ENCODE measurements around the gene SLC9A5. TPM values are rescaled to one million over a fixed set of nuclear protein-coding genes. Genes with fewer than 3 reads are reported as not detected.

Gene SLC9A5
- total RNA-seq, 1 donor from 2014 or later, result 4.4 TPM

DNA sequence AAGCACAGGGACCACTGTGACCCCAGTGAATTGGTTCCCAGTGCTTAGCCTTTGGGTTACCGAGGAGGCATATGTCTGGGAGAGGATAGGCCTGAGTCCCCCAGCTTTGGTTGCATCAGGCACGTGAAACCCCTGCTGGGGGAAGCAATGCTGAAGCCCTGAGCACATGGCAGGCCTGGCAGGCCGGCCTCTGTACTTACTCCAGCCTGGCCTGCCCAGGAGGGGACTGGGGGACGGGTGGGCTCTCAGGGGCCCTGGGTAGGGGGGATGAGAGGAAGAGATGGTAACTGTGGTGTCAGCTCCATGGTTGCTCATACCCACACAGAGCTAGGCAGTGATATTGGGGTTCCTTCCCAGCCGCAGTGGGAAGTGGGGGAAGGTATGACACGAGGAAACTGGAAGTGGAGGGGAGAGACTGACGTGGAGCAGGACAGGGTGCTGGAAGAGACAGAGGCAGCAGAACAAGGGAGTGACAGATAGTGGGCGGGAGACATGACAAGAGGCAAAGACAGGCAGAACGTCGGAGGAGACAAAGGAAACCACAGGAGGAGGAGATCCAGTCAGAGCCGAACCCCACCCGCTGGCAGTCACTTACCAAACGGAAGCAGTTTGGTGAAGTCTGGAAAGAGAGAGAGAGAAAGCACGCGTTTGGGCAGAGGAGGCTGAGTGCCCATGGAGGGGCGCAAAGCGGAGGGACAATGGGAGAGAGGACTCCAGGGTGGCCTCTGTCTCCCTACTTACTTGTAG lies 12.8 kb upstream of the SLC9A5 start:
- Mint-ChIP-seq H3K4me1 (ENCODE audit: unreplicated experiment) (no peaks in the 10 kb centered on the region), H3K36me3 (peaks cover 9% of the 10 kb centered on the region), H3K27me3 (no peaks in the 10 kb centered on the region), H3K27ac (no peak overlapping the region), H3K9me3 (no peaks in the 10 kb centered on the region), H3K4me3 (no peak overlapping the region)
- no peak for DNase-seq (ENCODE audit: extremely low spot score, unreplicated experiment)
- no peak for TF ChIP-seq CTCF (conservative IDR thresholded peaks at IDR 0.05)

DNA sequence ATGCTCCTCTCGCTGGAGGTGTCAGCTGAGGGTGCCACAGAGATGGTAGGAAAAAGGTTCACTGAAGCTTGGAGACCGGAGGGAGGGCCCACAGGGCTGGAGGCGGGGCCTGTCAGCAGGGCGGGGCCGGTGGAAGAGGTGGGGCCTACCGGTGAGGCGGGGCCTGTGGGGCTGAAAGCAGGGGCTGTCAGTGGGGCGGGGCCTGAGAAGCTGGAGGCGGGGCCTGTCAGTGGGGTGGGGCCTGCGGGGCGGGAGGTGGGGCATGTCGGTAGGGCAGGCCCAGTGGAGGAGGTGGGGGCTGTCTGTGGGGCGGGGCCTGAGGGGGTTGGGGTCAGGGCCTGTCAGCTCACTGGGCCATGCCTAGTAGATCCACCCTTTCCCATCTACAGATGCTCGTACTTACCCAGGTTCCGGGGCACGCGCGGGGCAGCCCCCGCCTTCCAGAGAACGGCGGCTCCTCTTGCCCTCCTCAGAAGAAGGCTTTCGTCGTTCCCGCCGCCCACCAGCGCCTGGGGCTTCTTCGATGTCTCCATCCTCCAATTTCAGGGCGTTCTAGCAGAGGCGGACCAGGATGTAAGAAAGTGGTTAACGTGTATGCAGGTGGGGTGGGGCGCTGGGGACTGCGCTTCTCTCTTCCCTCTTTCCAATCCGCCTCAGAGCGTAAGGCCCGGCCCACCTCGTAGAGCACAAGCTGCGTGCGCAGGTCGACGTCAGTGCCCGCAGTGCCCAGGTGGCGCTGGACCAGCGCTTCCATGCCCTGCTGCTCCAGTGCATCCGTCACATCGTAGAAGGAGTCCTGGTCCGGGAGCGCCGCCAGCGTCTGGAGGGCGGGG lies 12.0 kb upstream of the SLC9A5 start:
- peak; percentile 75 for DNase-seq (ENCODE audit: extremely low spot score, unreplicated experiment)
- Mint-ChIP-seq H3K9me3 (no peaks in the 10 kb centered on the region), H3K27ac (no peak overlapping the region), H3K4me1 (ENCODE audit: unreplicated experiment) (peaks cover 5% of the 10 kb centered on the region), H3K36me3 (peaks cover 9% of the 10 kb centered on the region), H3K4me3 (no peak overlapping the region), H3K27me3 (no peaks in the 10 kb centered on the region)
- no peak for TF ChIP-seq CTCF (conservative IDR thresholded peaks at IDR 0.05)

GRCh38 chr16:67237396-67238277 lies 11.1 kb upstream of the SLC9A5 start:
- no peaks in the 10 kb centered on the region for H3K27me3 Mint-ChIP-seq
- TF ChIP-seq CTCF (conservative IDR thresholded peaks at IDR 0.05), result no peak
- H3K9me3 Mint-ChIP-seq, result no peaks in the 10 kb centered on the region
- H3K4me1 Mint-ChIP-seq (ENCODE audit: unreplicated experiment), result peaks cover 8% of the 10 kb centered on the region
- no peak overlapping the region for H3K4me3 Mint-ChIP-seq
- H3K36me3 Mint-ChIP-seq, result peaks cover 9% of the 10 kb centered on the region
- DNase-seq (ENCODE audit: extremely low spot score, unreplicated experiment), result no peak
- H3K27ac Mint-ChIP-seq, result no peak overlapping the region

GRCh38 chr16:67238278-67238575 lies 10.6 kb upstream of the SLC9A5 start:
- Mint-ChIP-seq H3K9me3 (no peaks in the 10 kb centered on the region), H3K4me3 (no peak overlapping the region), H3K27ac (no peak overlapping the region), H3K36me3 (peaks cover 9% of the 10 kb centered on the region), H3K4me1 (ENCODE audit: unreplicated experiment) (peaks cover 9% of the 10 kb centered on the region), H3K27me3 (no peaks in the 10 kb centered on the region)
- no peak for TF ChIP-seq CTCF (conservative IDR thresholded peaks at IDR 0.05)
- DNase-seq (ENCODE audit: extremely low spot score, unreplicated experiment), result no peak

DNA sequence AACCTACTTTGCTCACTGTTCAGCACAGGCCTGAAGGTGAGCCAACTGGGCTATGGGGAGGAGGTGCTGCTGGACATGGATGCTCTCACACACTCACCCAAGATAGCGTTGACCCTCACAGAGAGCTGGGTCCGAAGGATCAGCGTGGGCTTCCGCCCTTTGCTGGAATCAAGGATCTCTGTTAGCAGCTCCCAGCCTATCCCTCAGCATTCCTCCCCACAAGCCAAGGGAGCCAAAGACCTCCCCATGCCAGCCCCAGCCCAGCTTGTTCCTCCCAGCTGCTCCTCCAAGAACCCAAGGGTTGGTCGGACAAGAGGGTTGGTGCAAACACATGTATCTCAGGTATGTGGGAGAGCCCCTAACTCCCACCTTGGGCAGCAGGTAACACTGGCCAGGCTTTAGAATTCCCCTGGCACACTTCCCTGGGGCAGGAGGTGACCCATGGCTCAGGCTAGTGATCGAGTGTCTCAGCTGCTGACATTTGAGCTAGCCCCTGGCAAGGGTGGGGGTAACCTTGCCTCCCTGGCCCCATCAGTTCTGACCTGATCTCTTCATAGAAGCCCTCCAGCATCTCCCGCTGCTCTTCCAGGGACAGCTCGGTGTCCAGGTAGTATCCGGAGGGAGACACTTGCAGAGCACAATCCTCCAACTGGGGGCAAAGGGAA lies 9.8 kb upstream of the SLC9A5 start:
- no peak overlapping the region for H3K4me3 Mint-ChIP-seq

More for the DNA sequence above, 9.8 kb upstream of the SLC9A5 start:
- Mint-ChIP-seq H3K27ac (no peak overlapping the region), H3K4me1 (ENCODE audit: unreplicated experiment) (peaks cover 9% of the 10 kb centered on the region), H3K27me3 (no peaks in the 10 kb centered on the region), H3K9me3 (no peaks in the 10 kb centered on the region), H3K36me3 (peaks cover 9% of the 10 kb centered on the region)
- TF ChIP-seq CTCF (conservative IDR thresholded peaks at IDR 0.05), result no peak
- no peak for DNase-seq (ENCODE audit: extremely low spot score, unreplicated experiment)
